AG09309 (cell line): ENCODE data around the gene CPOX.

Source experiments
- DNase-seq: peaks from one replicate; pipeline ENCODE4 v3.0.0-alpha.2; 2010; ENCODE audit warnings: low read depth
- H3K4me3 ChIP-seq: 2 replicates; pipeline ENCODE4 v1.5.1; 2011; ENCODE audit warnings: mild to moderate bottlenecking, low read depth, low read length, moderate library complexity; ENCODE audit not compliant: control insufficient read depth
- CTCF ChIP-seq: IDR thresholded peaks from 2 replicates; pipeline ENCODE4 v1.5.1; 2011; ENCODE audit warnings: mild to moderate bottlenecking, low read depth, low read length, inconsistent platforms; ENCODE audit not compliant: insufficient read depth, control insufficient read depth; ENCODE audit errors: missing control alignments

CPOX gene

GRCh38 chr3:98531622-98532274 lies 61.7 kb downstream of the CPOX start, which contains the start of gene GPR15:
GPR15 (plus strand) TSS chr3:98531978; CDS start chr3:98532034, 56 bp downstream.
- no peak for TF ChIP-seq CTCF
- no peak within 1 kb of the TSS for H3K4me3 ChIP-seq
- no peak for DNase-seq

GRCh38 chr3:98530676-98531075 lies 62.7 kb downstream of the CPOX start:
- TF ChIP-seq CTCF, result no peak
- no peak for DNase-seq
- no peak overlapping the region for H3K4me3 ChIP-seq

GRCh38 chr3:98529856-98530459 lies 63.5 kb downstream of the CPOX start:
- TF ChIP-seq CTCF, result no peak
- no peak overlapping the region for H3K4me3 ChIP-seq
- DNase-seq, result no peak
